Mucosa of stomach (tissue), 1 donor: ENCODE results near the gene FN3KRP.

Experiments
- H3K27me3 ChIP-seq: one replicate; pipeline ENCODE4 v1.7.0; 2013; ENCODE audit warnings: mild to moderate bottlenecking, low read length; ENCODE audit not compliant: control insufficient read depth, insufficient read depth
- H3K36me3 ChIP-seq: one replicate; pipeline ENCODE4 v1.7.0; 2013; ENCODE audit warnings: low read length; ENCODE audit not compliant: control insufficient read depth, insufficient read depth
- H3K4me1 ChIP-seq: one replicate; pipeline ENCODE4 v1.7.0; 2013; ENCODE audit warnings: mild to moderate bottlenecking, low read length; ENCODE audit not compliant: control insufficient read depth, insufficient read depth
- H3K4me3 ChIP-seq: one replicate; pipeline ENCODE4 v1.7.0; 2013; ENCODE audit warnings: low read length
- H3K9ac ChIP-seq: one replicate; pipeline ENCODE4 v1.7.0; 2013; ENCODE audit warnings: mild to moderate bottlenecking, low read length, moderate library complexity
- H3K9me3 ChIP-seq: one replicate; pipeline ENCODE4 v1.7.0; 2013; ENCODE audit warnings: mild to moderate bottlenecking, low read length, moderate library complexity; ENCODE audit not compliant: control insufficient read depth
- donor health status: Pancreatic carcinoma.

Gene FN3KRP

DNA sequence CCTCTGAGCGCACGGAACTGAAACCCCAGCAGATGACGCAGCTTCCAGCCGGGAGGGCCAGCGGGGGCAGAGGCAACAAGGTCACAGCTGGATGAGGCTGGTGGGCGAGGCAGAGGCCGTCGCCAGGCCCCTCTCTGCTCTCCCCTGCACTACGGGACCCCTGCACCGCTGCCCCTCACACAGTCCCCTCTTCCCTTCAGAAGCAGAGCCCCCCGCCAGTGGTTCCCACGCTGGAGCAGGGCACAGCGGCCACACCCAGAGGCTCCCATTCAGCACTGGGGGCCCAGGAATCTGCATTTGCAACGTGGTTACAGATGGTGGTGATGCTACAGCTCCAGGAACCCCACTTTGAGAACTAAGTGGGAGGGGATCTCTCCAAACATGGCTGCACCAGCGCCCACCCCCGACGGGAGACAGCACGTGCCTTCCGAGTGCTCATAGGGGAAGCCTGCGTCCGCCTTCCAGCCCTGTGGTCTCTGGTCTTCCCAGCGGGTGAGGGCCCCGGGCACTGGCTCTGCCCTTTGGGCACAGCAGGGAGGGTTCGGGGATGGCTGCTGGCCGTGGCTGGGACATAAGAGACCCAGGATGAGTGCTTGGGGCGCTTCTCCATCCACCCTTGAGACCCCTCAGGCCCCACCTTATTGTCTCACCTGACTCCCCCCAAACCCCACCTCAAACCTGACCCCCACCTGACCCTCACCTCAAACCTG is 13.3 kb upstream of the FN3KRP start:
- no peak overlapping the region for H3K4me3 ChIP-seq
- no peaks in the 10 kb centered on the region for H3K27me3 ChIP-seq
- no peaks in the 10 kb centered on the region for H3K36me3 ChIP-seq
- no peaks in the 10 kb centered on the region for H3K9me3 ChIP-seq
- H3K9ac ChIP-seq: no peak overlapping the region
- H3K4me1 ChIP-seq: peaks cover 48% of the 10 kb centered on the region

DNA sequence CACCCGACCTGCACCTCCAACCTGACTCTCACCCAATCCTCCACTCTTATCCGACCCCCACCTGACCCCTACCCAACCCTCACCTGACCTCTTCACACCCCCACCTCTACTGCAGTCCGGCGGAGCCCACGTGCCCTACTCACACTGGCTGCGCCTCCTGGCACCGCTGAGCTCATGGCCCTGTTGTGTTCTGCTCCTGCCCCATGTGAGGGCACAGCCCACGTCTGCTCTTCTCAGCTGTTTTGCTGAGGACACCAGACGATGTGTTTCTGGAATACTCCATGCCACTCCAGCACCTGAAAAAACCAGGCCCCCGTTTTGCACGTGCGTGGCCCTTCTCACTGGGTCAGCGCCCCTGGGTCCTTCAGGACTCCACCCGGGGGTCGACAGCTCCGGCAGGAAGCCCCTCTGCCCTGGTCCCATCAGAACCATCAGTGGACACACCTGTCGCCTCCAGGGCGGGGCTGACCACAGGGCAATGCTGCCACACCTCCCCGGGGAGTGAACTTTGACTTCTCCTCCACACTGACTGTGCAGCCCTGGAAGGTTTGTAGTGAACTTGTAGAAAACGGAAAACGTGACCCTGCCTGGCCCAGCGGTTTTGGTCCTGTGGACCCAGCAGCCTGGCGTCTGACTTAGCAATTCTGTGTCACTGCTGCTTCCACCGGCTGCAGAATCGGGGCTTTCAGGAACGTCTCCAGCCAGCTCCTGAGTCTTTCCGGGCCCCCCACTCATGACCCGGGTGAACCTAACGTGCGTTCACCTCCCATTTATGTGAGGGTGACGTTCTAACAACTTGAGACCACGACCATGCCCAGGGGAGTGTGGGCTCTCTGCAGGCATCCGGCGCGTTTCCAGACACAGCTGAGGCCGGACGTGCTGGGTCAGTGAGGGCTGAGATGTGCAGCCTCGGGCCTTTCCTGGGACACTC is 12.3 kb upstream of the FN3KRP start:
- peaks cover 47% of the 10 kb centered on the region for H3K4me1 ChIP-seq
- no peaks in the 10 kb centered on the region for H3K9me3 ChIP-seq
- no peak overlapping the region for H3K9ac ChIP-seq
- no peak overlapping the region for H3K4me3 ChIP-seq
- no peaks in the 10 kb centered on the region for H3K36me3 ChIP-seq
- no peaks in the 10 kb centered on the region for H3K27me3 ChIP-seq

DNA sequence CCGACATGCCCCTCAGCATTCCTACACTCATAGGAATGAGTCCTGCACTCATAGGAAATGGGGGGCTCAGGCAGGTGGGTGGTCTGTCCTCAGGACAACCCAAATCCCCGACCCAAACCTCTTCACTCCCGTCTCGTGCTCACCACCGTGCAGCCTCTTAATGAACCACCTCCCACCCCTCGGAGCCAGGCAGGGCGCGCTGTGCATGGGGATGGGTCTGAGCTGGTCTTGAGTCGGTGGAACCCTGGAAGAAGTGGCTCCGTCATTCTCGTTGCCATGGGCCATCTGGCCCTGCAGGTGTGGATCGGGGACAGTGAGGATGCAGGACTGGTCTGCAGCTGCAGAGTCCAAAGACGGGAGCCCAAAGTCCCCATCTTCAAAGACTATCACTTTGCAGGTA is 11.6 kb upstream of the FN3KRP start:
- Histone ChIP-seq H3K9ac (no peak overlapping the region), H3K27me3 (no peaks in the 10 kb centered on the region)

DNA sequence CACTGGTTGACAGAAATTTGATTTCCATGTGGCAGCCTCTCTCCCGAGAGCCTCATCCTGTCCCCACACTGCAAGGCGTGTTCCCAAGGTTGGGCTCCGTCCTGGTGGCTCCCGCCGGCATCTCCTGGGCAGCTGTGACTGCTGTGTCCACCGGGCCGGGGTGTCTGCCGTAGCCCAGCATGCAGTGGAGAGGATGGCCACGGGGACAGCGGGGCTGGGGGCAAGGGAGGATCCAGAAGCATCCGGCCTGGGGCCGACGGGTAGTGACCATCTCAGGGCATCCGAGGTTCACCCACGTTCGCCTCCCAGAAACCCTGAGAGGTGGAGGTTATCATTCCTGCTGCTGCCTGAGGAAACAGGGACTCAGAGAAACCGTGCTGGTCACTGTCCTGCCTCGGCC is 10.8 kb upstream of the FN3KRP start:
- no peaks in the 10 kb centered on the region for H3K9me3 ChIP-seq
- no peak overlapping the region for H3K9ac ChIP-seq
- H3K36me3 ChIP-seq: no peaks in the 10 kb centered on the region
- no peak overlapping the region for H3K4me3 ChIP-seq
- no peaks in the 10 kb centered on the region for H3K27me3 ChIP-seq
- peaks cover 43% of the 10 kb centered on the region for H3K4me1 ChIP-seq

More for the DNA sequence above, 11.6 kb upstream of the FN3KRP start:
- Histone ChIP-seq H3K36me3 (no peaks in the 10 kb centered on the region), H3K9me3 (no peaks in the 10 kb centered on the region), H3K4me3 (no peak overlapping the region), H3K4me1 (peaks cover 43% of the 10 kb centered on the region)

- H3K9ac ChIP-seq: no peak overlapping the region
- peaks cover 18% of the 10 kb centered on the region for H3K4me1 ChIP-seq
- no peaks in the 10 kb centered on the region for H3K9me3 ChIP-seq
- H3K36me3 ChIP-seq: no peaks in the 10 kb centered on the region
- H3K4me3 ChIP-seq: no peak overlapping the region
- no peaks in the 10 kb centered on the region for H3K27me3 ChIP-seq
These were observed 7.4 kb upstream of the FN3KRP start for GRCh38 chr17:82709024-82709675.

- Histone ChIP-seq H3K9me3 (no peaks in the 10 kb centered on the region), H3K4me1 (peaks cover 10% of the 10 kb centered on the region), H3K4me3 (no peak overlapping the region), H3K36me3 (no peaks in the 10 kb centered on the region), H3K9ac (no peak overlapping the region), H3K27me3 (no peaks in the 10 kb centered on the region)
These were observed 6.6 kb upstream of the FN3KRP start for GRCh38 chr17:82709676-82710498.

DNA sequence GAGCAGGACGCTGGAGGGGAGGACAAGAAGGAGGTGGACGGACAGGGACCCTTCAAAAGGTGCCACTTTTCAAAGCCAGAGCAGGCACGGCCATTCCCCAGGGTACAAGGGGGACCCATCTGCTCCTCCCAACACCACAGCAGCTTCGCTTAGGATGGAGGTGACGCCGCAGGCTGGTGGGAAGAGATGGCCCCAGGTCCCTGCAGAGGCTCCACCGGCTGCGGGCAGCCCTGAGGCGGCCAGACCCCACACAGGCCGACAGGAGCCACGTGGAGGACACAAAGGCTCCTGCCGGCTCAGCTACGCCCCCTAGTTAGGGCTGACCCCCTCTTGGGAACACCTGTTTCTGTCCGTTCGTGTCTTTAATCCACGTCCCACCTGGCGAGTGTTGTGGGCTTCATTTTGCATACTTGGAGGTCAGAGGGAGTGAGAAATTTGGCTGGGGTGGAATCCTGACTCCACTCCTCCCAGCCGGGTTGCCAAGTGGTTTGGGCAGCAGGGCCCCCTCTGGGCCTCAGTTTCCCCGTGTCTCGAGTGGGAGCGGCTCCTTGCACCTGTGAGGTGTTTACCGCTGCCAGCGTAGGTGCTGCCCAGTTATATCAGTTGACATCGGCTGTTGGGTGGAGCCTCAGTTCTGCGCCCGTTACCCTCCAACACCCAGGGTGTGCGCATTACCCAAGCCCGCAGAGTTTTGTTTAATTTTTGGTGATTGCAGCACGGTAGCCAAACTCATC is 5.8 kb upstream of the FN3KRP start:
- Histone ChIP-seq H3K9ac (no peak overlapping the region), H3K9me3 (no peaks in the 10 kb centered on the region), H3K27me3 (no peaks in the 10 kb centered on the region), H3K36me3 (no peaks in the 10 kb centered on the region), H3K4me3 (no peak overlapping the region), H3K4me1 (peaks cover 8% of the 10 kb centered on the region)

DNA sequence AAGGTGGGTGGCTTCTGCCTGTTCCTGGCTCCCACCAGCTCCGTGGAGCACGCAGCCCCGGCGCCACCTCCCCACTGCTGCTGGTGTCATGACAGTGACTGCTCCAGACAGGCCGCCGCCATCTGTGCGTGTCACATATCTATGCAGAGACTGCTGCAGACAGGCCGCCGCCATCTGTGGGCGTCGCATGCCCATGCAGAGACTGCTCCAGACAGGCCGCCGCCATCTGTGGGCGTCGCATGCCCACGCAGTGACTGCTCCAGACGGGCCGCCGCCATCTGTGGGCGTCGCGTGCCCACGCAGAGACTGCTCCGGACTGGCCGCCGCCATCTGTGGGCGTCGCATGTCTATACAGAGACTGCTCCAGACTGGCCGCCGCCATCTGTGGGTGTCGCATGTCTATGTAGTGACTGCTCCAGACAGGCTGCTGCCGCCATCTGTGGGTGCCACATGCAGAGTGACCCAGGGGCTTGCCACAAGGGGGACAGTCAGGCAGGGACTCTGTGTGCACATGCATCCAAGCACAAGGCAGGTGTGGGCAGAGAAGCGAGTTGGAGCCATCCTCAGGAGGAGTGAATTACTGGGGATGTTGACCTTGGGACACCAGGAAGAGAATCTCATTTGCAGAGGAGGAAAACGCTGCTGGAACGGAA is 3.3 kb upstream of the FN3KRP start:
- Histone ChIP-seq H3K4me1 (peaks cover 15% of the 10 kb centered on the region), H3K9ac (no peak overlapping the region), H3K36me3 (no peaks in the 10 kb centered on the region), H3K27me3 (no peaks in the 10 kb centered on the region), H3K9me3 (no peaks in the 10 kb centered on the region), H3K4me3 (no peak overlapping the region)

- no peak overlapping the region for H3K4me3 ChIP-seq
- no peaks in the 10 kb centered on the region for H3K27me3 ChIP-seq
- H3K9me3 ChIP-seq: no peaks in the 10 kb centered on the region
- H3K36me3 ChIP-seq: no peaks in the 10 kb centered on the region
- peaks cover 16% of the 10 kb centered on the region for H3K4me1 ChIP-seq
- no peak overlapping the region for H3K9ac ChIP-seq
These were observed 2.6 kb downstream of the FN3KRP start for GRCh38 chr17:82718986-82719685.

DNA sequence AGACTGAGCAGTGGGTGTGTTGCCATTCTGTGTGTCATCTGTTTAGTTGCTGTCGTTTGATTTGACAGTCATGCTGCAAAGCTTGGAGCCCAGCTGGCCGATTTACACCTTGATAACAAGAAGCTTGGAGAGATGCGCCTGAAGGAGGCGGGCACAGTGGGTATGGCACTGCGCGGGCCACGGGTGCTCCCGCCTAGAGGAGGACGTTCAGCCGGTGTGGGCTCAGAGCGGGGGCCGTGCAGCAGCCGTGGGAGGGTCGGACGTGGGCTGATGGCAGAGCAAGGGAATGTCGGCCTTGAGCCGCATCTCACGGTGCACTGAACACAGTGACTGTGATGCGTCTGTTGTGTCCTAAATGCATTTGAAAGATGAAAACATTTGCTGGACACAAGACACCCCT is 3.7 kb downstream of the FN3KRP start:
- no peaks in the 10 kb centered on the region for H3K36me3 ChIP-seq
- no peak overlapping the region for H3K9ac ChIP-seq
- no peak overlapping the region for H3K4me3 ChIP-seq
- no peaks in the 10 kb centered on the region for H3K27me3 ChIP-seq
- no peaks in the 10 kb centered on the region for H3K9me3 ChIP-seq
- H3K4me1 ChIP-seq: peaks cover 16% of the 10 kb centered on the region
